Measurements from ENCODE around the gene RASEF. TPM values are rescaled to one million over a fixed set of nuclear protein-coding genes. Genes with fewer than 3 reads are reported as not detected.

The RASEF gene
- total RNA-seq, 4 donors from 2014 or later, result 43.9 to 65.5 (median 63.1) TPM

DNA sequence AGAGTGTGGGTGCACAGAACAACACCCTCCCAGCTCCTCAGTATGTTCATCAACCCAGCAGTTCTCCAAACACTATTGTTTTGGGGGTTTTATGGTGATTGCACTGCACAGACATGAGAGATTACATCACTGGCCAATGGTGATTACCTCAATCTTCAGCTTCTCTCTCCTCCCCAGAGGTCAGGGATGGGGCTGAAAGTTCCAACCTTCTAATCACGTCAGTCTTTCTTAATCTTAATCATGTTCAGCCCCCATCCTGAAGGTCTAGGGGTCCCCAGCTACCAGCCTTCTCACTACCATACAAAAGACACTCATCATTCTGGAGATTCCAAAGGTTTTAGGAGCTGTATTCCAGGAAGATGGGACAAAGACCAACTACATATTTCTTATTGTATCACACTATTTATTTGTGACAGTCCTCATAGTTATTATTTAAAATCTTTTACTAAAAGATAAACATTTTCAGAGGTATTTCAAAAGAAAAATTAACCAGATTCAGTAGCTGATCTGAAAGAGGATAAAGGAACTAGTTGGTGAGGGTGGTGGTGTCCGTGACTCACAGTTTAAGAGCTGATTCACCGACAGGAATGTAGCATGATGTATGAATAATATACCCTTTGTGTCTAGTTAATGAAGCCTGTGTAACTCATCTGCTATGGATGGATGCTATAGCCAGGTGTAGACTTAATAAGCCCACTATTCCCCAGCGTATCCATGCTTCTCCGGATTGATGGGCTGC, 35.6 kb downstream of the RASEF start:
- DNase-seq, result no peak

DNA sequence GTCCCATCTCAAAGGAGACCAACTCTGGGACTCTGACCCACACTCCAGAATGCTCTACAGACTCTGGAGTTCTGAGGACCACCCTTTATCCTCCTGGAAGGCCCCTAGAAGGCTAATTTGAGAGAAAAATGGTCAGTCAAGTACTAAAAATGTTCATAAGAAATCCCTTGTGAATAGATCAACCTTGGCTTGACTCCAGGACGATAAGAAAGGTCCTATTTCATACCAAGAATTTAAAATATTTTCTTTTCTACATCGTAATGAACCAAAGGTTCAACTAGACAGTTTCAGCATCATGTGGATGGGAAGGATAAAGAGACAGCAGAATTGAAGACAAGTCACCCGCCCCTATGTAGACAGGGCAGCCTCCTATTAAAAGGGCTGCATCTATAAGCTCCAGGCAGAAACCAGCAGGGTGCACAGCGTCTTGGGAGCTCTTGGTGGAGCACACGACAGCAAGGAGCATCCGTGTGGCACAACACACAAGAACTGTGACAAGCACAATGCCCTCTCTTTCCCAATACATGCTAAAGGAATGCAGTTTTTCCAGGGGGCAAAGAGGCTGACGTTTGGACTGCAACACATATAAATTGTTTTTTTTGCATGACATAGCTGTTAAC, 38.3 kb downstream of the RASEF start:
- no peaks in the 10 kb centered on the region for H3K4me1 ChIP-seq
- intact Hi-C loops (cut with DNase I), result no loop called here
- no peak overlapping the region for H3K4me3 ChIP-seq (replicated peaks in 1 of 3)
- no peak for DNase-seq
- 67 to 73% methylated on average over 7 of the region's 7 CpGs for WGBS, 2 donors
- H3K27me3 ChIP-seq, result no peaks in the 10 kb centered on the region
- H3K27ac ChIP-seq, result no peak overlapping the region
- no peaks in the 10 kb centered on the region for H3K36me3 ChIP-seq
- H3K9me3 ChIP-seq, result no peaks in the 10 kb centered on the region
- no peak for TF ChIP-seq POLR2A (IDR thresholded peaks at IDR 0.05)
- TF ChIP-seq, protein P1, sequence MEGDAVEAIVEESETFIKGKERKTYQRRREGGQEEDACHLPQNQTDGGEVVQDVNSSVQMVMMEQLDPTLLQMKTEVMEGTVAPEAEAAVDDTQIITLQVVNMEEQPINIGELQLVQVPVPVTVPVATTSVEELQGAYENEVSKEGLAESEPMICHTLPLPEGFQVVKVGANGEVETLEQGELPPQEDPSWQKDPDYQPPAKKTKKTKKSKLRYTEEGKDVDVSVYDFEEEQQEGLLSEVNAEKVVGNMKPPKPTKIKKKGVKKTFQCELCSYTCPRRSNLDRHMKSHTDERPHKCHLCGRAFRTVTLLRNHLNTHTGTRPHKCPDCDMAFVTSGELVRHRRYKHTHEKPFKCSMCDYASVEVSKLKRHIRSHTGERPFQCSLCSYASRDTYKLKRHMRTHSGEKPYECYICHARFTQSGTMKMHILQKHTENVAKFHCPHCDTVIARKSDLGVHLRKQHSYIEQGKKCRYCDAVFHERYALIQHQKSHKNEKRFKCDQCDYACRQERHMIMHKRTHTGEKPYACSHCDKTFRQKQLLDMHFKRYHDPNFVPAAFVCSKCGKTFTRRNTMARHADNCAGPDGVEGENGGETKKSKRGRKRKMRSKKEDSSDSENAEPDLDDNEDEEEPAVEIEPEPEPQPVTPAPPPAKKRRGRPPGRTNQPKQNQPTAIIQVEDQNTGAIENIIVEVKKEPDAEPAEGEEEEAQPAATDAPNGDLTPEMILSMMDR (IDR thresholded peaks at IDR 0.05), result no peak

More for the DNA sequence above, 35.6 kb downstream of the RASEF start:
- Histone ChIP-seq H3K27me3 (no peaks in the 10 kb centered on the region), H3K4me3 (replicated peaks in 1 of 3) (no peak overlapping the region), H3K27ac (no peak overlapping the region), H3K9me3 (no peaks in the 10 kb centered on the region), H3K4me1 (peaks cover 8 to 10% of the 10 kb centered on the region in 2 donors), H3K36me3 (no peaks in the 10 kb centered on the region)
- TF ChIP-seq, protein P1 (IDR thresholded peaks at IDR 0.05), result no peak
- TF ChIP-seq POLR2A (IDR thresholded peaks at IDR 0.05), result no peak
- intact Hi-C loops (cut with DNase I), result no loop called here
- 92 to 94% methylated on average over 5 of the region's 5 CpGs for WGBS, 2 donors

DNA sequence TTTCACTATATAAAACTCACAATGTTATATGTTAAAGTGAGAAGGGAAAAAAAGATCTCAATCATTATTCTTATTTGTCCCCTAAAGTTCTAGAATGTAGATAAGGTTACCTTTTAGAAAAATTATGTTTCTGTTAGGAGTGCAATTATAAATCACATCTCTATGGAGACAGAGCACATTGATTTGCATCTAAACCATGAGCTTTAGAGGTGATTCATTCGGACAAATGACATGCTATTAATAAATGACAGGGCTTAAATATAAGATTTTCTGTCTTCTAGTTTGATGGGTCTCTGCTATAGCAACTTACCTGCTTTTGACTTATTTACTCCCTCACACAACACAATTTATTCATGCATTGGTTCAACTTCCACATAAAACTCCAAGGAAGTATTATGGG, 39.8 kb downstream of the RASEF start:
- Histone ChIP-seq H3K27me3 (no peaks in the 10 kb centered on the region), H3K4me3 (replicated peaks in 1 of 3) (no peak overlapping the region), H3K9me3 (no peaks in the 10 kb centered on the region), H3K4me1 (no peaks in the 10 kb centered on the region), H3K36me3 (no peaks in the 10 kb centered on the region), H3K27ac (no peak overlapping the region)
- 76 to 96% methylated on average over 1 of the region's 1 CpG for WGBS, 2 donors
- TF ChIP-seq POLR2A (IDR thresholded peaks at IDR 0.05), result no peak
- TF ChIP-seq, protein P1 (IDR thresholded peaks at IDR 0.05), result no peak
- intact Hi-C loops (cut with DNase I), result no loop called here
- no peak for DNase-seq

DNA sequence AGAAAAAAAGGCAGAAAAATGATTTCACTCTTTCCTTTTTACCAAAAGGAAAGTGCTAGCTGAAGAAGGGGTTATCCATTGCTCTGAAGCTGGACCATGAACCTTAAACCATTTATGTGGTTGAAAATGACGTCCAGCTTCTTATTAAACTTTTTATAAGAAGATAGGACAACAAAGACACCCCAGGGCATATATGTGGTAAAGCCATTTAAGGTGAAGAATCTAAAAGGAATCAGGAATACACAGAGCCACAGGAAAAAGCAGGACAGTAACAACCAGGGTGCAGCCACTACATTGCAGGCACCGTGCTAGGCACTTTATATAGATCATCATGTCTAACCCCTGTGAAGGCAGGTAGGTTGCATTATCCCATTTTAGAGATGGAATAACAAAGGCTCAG, 42.1 kb downstream of the RASEF start:
- H3K36me3 ChIP-seq, result no peaks in the 10 kb centered on the region
- no peak for DNase-seq
- 87 to 91% methylated on average over 2 of the region's 2 CpGs for WGBS, 2 donors
- no peak overlapping the region for H3K4me3 ChIP-seq (replicated peaks in 1 of 3)
- no peaks in the 10 kb centered on the region for H3K9me3 ChIP-seq
- H3K4me1 ChIP-seq, result no peaks in the 10 kb centered on the region
- H3K27me3 ChIP-seq, result no peaks in the 10 kb centered on the region
- intact Hi-C loops (cut with DNase I), result no loop called here
- TF ChIP-seq, protein P1 (IDR thresholded peaks at IDR 0.05), result no peak
- no peak for TF ChIP-seq POLR2A (IDR thresholded peaks at IDR 0.05)
- no peak overlapping the region for H3K27ac ChIP-seq

DNA sequence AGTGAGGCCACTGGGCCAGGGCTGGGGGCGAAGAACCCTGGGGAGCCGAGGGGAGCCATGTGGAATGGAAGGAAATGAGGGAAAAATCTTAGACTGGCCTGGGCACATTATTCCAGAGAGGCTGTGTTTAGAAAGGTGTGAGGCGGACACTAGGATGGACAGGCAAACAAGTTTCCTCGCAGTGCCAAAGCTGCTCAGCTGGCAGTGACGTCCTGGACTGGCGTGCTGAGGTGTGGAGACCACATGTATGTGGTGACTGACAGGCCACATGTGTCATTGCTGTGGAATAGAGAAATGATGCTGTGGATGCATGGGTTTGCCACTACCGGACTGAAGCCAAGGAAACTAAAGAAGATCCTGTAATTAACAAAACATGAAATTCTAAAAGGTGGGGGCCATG, 42.6 kb downstream of the RASEF start:
- Histone ChIP-seq H3K36me3 (no peaks in the 10 kb centered on the region), H3K27ac (no peak overlapping the region), H3K4me3 (replicated peaks in 1 of 3) (no peak overlapping the region), H3K9me3 (no peaks in the 10 kb centered on the region), H3K4me1 (no peaks in the 10 kb centered on the region), H3K27me3 (no peaks in the 10 kb centered on the region)
- DNase-seq, result no peak
- intact Hi-C loops (cut with DNase I), result no loop called here
- TF ChIP-seq, protein P1 (IDR thresholded peaks at IDR 0.05), result no peak
- TF ChIP-seq POLR2A (IDR thresholded peaks at IDR 0.05), result no peak
- 92 to 95% methylated on average over 7 of the region's 7 CpGs for WGBS, 2 donors

All from thyroid gland (tissue), 4 donors.